MV-4-11 (cell line): ENCODE measurements around the gene COG5.

Experiments used
- DNase-seq: peaks from one replicate; lab custom pipeline; 2025; lab: John Stamatoyannopoulos, UW

Gene COG5

GRCh38 chr7:107463139-107464078 is 100.3 kb downstream of the COG5 start:
- peak; percentile 24 for DNase-seq

GRCh38 chr7:107461938-107462533 is 101.7 kb downstream of the COG5 start:
- no peak for DNase-seq

GRCh38 chr7:107453388-107453787 is 110.3 kb downstream of the COG5 start:
- DNase-seq, result no peak

GRCh38 chr7:107450970-107451369 is 112.8 kb downstream of the COG5 start:
- DNase-seq, result no peak

- no peak for DNase-seq
Measured at GRCh38 chr7:107446988-107447387, 116.7 kb downstream of the COG5 start.

GRCh38 chr7:107446531-107446930 is 117.2 kb downstream of the COG5 start:
- peak; percentile 6 for DNase-seq

GRCh38 chr7:107442678-107443077 is 121.0 kb downstream of the COG5 start:
- no peak for DNase-seq

- DNase-seq, result no peak
Measured at GRCh38 chr7:107441581-107442422, 121.9 kb downstream of the COG5 start.

- DNase-seq, result no peak
Measured at GRCh38 chr7:107439025-107439424, 124.7 kb downstream of the COG5 start.

- DNase-seq, result no peak
Measured at GRCh38 chr7:107435749-107436148, 128.0 kb downstream of the COG5 start.

GRCh38 chr7:107432261-107432660 is 131.5 kb downstream of the COG5 start:
- DNase-seq, result no peak

- DNase-seq, result peak; percentile 40
Measured at GRCh38 chr7:107430057-107430456, 133.7 kb downstream of the COG5 start.

- no peak for DNase-seq
Measured at GRCh38 chr7:107428642-107429041, 135.1 kb downstream of the COG5 start.

GRCh38 chr7:107427462-107427861 is 136.3 kb downstream of the COG5 start:
- DNase-seq, result no peak

- DNase-seq, result no peak
Measured at GRCh38 chr7:107414198-107414597, 149.5 kb downstream of the COG5 start.

- DNase-seq, result no peak
Measured at GRCh38 chr7:107408349-107408748, 155.4 kb downstream of the COG5 start.

- DNase-seq, result no peak
Measured at GRCh38 chr7:107405559-107405958, 158.2 kb downstream of the COG5 start.

- no peak for DNase-seq
Measured at GRCh38 chr7:107404740-107405537, 158.8 kb downstream of the COG5 start.

- no peak for DNase-seq
Measured at GRCh38 chr7:107398161-107398560, 165.6 kb downstream of the COG5 start.

- DNase-seq, result peak; percentile 3
Measured at GRCh38 chr7:107396990-107397389, 166.7 kb downstream of the COG5 start.

GRCh38 chr7:107396081-107396480 is 167.6 kb downstream of the COG5 start:
- no peak for DNase-seq

GRCh38 chr7:107394831-107395230 is 168.9 kb downstream of the COG5 start:
- DNase-seq, result no peak
